ENCODE results near the gene WASHC2A.
"Not testable (repeated sequence)": the region's sequence is repeated elsewhere in the genome, so short reads cannot be mapped to it uniquely, and the experiment has no call there.

Gene WASHC2A

GRCh38 chr10:50075139-50075538 lies 7.4 kb downstream of the WASHC2A start:
- not testable (repeated sequence) for DNase-seq

- not testable (repeated sequence) for DNase-seq
Measured at GRCh38 chr10:50075544-50075943, 7.8 kb downstream of the WASHC2A start.

- not testable (repeated sequence) for DNase-seq
Measured at GRCh38 chr10:50091304-50091703, 23.6 kb downstream of the WASHC2A start.

- not testable (repeated sequence) for DNase-seq
Measured at GRCh38 chr10:50092928-50093327, 25.2 kb downstream of the WASHC2A start.

- not testable (repeated sequence) for DNase-seq
Measured at GRCh38 chr10:50094630-50095029, 26.9 kb downstream of the WASHC2A start.

GRCh38 chr10:50095402-50095801 lies 27.6 kb downstream of the WASHC2A start:
- DNase-seq: not testable (repeated sequence)

GRCh38 chr10:50096722-50097121 lies 29.0 kb downstream of the WASHC2A start:
- not testable (repeated sequence) for DNase-seq

- DNase-seq: not testable (repeated sequence)
Measured at GRCh38 chr10:50098645-50099044, 30.9 kb downstream of the WASHC2A start.

- DNase-seq: not testable (repeated sequence)
Measured at GRCh38 chr10:50101139-50101582, 33.4 kb downstream of the WASHC2A start.

GRCh38 chr10:50101747-50102146 lies 34.0 kb downstream of the WASHC2A start:
- not testable (repeated sequence) for DNase-seq

GRCh38 chr10:50102267-50102666 lies 34.5 kb downstream of the WASHC2A start:
- not testable (repeated sequence) for DNase-seq

- not testable (repeated sequence) for DNase-seq
Measured at GRCh38 chr10:50108999-50109698, 41.4 kb downstream of the WASHC2A start.

GRCh38 chr10:50112419-50113112 lies 44.8 kb downstream of the WASHC2A start:
- DNase-seq: not testable (repeated sequence)

GRCh38 chr10:50126765-50127164 lies 59.0 kb downstream of the WASHC2A start:
- DNase-seq: not testable (repeated sequence)

- not testable (repeated sequence) for DNase-seq
Measured at GRCh38 chr10:50127770-50128292, 60.1 kb downstream of the WASHC2A start.

GRCh38 chr10:50131245-50131965 lies 63.7 kb downstream of the WASHC2A start:
- not testable (repeated sequence) for DNase-seq

GRCh38 chr10:50132322-50132721 lies 64.6 kb downstream of the WASHC2A start:
- not testable (repeated sequence) for DNase-seq

GRCh38 chr10:50132841-50133240 lies 65.1 kb downstream of the WASHC2A start:
- not testable (repeated sequence) for DNase-seq

- DNase-seq: not testable (repeated sequence)
Measured at GRCh38 chr10:50143512-50144174, 75.9 kb downstream of the WASHC2A start.

GRCh38 chr10:50145575-50145974 lies 77.8 kb downstream of the WASHC2A start:
- DNase-seq: not testable (repeated sequence)

- DNase-seq: no peak
Measured at GRCh38 chr10:50152792-50153272, 85.1 kb downstream of the WASHC2A start.

GRCh38 chr10:50157868-50158267 lies 90.1 kb downstream of the WASHC2A start:
- not testable (repeated sequence) for DNase-seq

All from activated effector memory CD4-positive, alpha-beta T cell treated with Interleukin-2 at 50 U/mL for 16 hours (primary cell).